Uterus (tissue), 4 donors: ENCODE results near the gene FBXO48. TPM values are rescaled to one million over a fixed set of nuclear protein-coding genes. Genes with fewer than 3 reads are reported as not detected.

Source experiments
- DNase-seq, 2 donors: peaks; one replicate each; pipeline ENCODE4 v3.0.0-alpha.2; 2019 to 2020
- H3K27ac ChIP-seq, 2 donors: fragments of 200-600 bp; sonication (generic); 1 replicate in 1 of 2; 2 replicates in 1 of 2; pipeline ENCODE4 v1.5.1; 2016 to 2018
- H3K27me3 ChIP-seq, 2 donors: fragments of 200-600 bp; sonication (generic); one replicate each; pipeline ENCODE4 v1.5.1; 2018 to 2019; ENCODE audit warnings: control low read depth in 1 of 2
- H3K36me3 ChIP-seq, 2 donors: fragments of 200-600 bp; sonication (generic); one replicate each; pipeline ENCODE4 v1.5.1; 2019; ENCODE audit warnings: control low read depth in 1 of 2
- H3K4me1 ChIP-seq, 2 donors: fragments of 200-600 bp; sonication (generic); one replicate each; pipeline ENCODE4 v1.5.1; 2018 to 2019; ENCODE audit warnings: control low read depth in 1 of 2
- H3K4me3 ChIP-seq, 2 donors: fragments of 200-600 bp; sonication (generic); 1 replicate in 1 of 2; 2 replicates in 1 of 2; pipeline ENCODE4 v1.5.1; 2018 to 2019; ENCODE audit warnings: mild to moderate bottlenecking in 1 of 2
- H3K9me3 ChIP-seq, 2 donors: fragments of 200-600 bp; sonication (generic); one replicate each; pipeline ENCODE4 v1.5.1; 2019; ENCODE audit warnings: control low read depth in 1 of 2
- CTCF ChIP-seq, 4 experiments: fragments of 200-600 bp in 2 of 4; fragments of 450-650 bp in 2 of 4; sonication (generic) in 2 of 4; IDR thresholded peaks; one replicate each; pipeline ENCODE4 v1.5.1; 2016 to 2019; ENCODE audit warnings: antibody characterized with exemption in 4 of 4, mild to moderate bottlenecking in 2 of 4, moderate library complexity in 1 of 4
- POLR2A ChIP-seq, 2 donors: fragments of 450-650 bp; IDR thresholded peaks; one replicate each; pipeline ENCODE4 v1.6.1; 2016; ENCODE audit warnings: antibody characterized with exemption in 2 of 2, mild to moderate bottlenecking in 1 of 2, moderate library complexity in 1 of 2
- intact Hi-C: fragments of 100-400 bp; cut with DNase I; formaldehyde crosslinking; loops from one replicate; pipeline ENCODE4 v1.15.1; 2023; ENCODE audit warnings: low total_unique reads
- total RNA-seq, 4 donors: library from RNA; depleted of rRNA in 3 of 4; stranded (reverse); fragments of >200 nt in 3 of 4; gene quantifications; one replicate each; pipeline versions ENCODE4 v1.1.0 to v1.2.4, GENCODE V29; 2014 to 2023
- donor health status: DM: yes; HTN: yes; CAD: no.

Gene FBXO48
- total RNA-seq, 4 donors from 2014 or later, result 0.55 to 6.8 (median 1.5) TPM; not detected in 1

DNA sequence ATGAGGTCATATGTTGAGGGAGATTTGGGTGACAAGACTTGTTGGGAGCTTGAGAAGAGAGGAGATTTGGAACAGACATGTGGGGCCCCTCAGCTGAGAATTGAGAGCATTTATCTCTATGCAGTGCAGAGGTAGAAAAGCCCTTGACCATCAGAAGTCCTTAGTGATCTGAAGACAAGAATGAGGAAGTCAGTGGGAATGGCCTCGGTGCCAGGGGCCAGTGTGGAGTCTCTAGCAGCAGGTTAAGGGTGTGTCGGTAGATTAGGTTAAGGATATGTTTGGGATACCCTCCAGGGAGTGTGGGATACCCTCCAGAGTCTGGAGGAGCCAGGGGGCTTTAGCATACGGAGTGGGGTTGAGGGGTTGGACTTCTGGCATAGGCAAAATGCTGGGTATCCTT is 41.6 kb downstream of the FBXO48 start:
- intact Hi-C loops, result no loop called here
- TF ChIP-seq CTCF (IDR thresholded peaks at IDR 0.05) (no peak), POLR2A (IDR thresholded peaks at IDR 0.05) (no peak)
- H3K27ac ChIP-seq, result no peak overlapping the region
- H3K36me3 ChIP-seq, result no peaks in the 10 kb centered on the region
- no peaks in the 10 kb centered on the region for H3K9me3 ChIP-seq
- no peaks in the 10 kb centered on the region for H3K27me3 ChIP-seq
- no peaks in the 10 kb centered on the region for H3K4me1 ChIP-seq
- no peak for DNase-seq
- H3K4me3 ChIP-seq, result no peak overlapping the region

DNA sequence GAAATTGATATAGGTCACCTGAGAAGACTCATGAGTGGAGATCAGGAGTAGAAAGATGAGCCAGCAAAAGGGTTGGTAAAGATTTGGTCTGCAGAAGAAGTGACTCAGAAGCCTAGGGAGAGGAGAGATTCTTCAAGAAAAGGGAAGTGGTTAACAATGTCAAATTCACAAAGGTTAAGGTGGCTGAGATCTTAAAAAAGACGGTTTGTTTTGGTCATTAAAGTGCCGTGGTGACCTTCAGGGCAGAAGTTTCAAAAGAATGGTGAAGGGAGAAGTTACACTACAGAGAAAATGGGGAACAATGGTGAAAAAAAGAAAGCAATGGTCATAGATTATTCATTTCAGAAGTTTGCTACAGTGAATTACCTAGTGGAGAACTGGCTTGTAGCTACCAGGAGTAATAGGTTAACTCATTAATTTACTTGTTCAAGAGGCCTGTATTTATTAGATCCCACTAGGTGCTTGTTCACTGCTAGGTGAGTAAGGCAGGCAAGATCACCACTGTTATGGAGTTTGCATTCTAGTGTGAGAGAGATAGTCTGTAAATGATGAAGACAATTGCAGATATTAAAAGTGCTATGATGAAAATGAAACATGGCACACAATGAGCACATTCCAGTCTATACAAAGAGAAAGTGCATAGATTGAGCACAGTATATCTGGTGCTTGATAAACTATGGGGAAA is 43.0 kb downstream of the FBXO48 start:
- H3K27me3 ChIP-seq, result no peaks in the 10 kb centered on the region
- no peaks in the 10 kb centered on the region for H3K9me3 ChIP-seq
- TF ChIP-seq POLR2A (IDR thresholded peaks at IDR 0.05), result no peak
- TF ChIP-seq CTCF (IDR thresholded peaks at IDR 0.05), result no peak
- H3K4me1 ChIP-seq, result no peaks in the 10 kb centered on the region
- intact Hi-C loops, result no loop called here
- H3K27ac ChIP-seq, result no peak overlapping the region
- no peak overlapping the region for H3K4me3 ChIP-seq
- DNase-seq, result no peak
- H3K36me3 ChIP-seq, result no peaks in the 10 kb centered on the region

GRCh38 chr2:68420254-68420910 is 46.7 kb downstream of the FBXO48 start:
- intact Hi-C loops, result no loop called here
- no peaks in the 10 kb centered on the region for H3K36me3 ChIP-seq
- H3K9me3 ChIP-seq, result no peaks in the 10 kb centered on the region
- H3K27ac ChIP-seq, result no peak overlapping the region
- no peak for DNase-seq
- H3K4me1 ChIP-seq, result no peaks in the 10 kb centered on the region
- TF ChIP-seq CTCF (IDR thresholded peaks at IDR 0.05) (no peak), POLR2A (IDR thresholded peaks at IDR 0.05) (no peak)
- H3K27me3 ChIP-seq, result no peaks in the 10 kb centered on the region
- no peak overlapping the region for H3K4me3 ChIP-seq

GRCh38 chr2:68418855-68419254 is 48.2 kb downstream of the FBXO48 start:
- no peaks in the 10 kb centered on the region for H3K4me1 ChIP-seq
- H3K9me3 ChIP-seq, result no peaks in the 10 kb centered on the region
- no peaks in the 10 kb centered on the region for H3K36me3 ChIP-seq
- no peaks in the 10 kb centered on the region for H3K27me3 ChIP-seq
- intact Hi-C loops, result no loop called here
- no peak for DNase-seq
- no peak overlapping the region for H3K27ac ChIP-seq
- no peak overlapping the region for H3K4me3 ChIP-seq
- TF ChIP-seq POLR2A (IDR thresholded peaks at IDR 0.05) (no peak), CTCF (IDR thresholded peaks at IDR 0.05) (no peak)

GRCh38 chr2:68418419-68418818 is 48.7 kb downstream of the FBXO48 start:
- Histone ChIP-seq H3K36me3 (no peaks in the 10 kb centered on the region), H3K4me1 (no peaks in the 10 kb centered on the region), H3K9me3 (no peaks in the 10 kb centered on the region), H3K4me3 (no peak overlapping the region), H3K27ac (no peak overlapping the region), H3K27me3 (no peaks in the 10 kb centered on the region)
- TF ChIP-seq CTCF (IDR thresholded peaks at IDR 0.05) (no peak), POLR2A (IDR thresholded peaks at IDR 0.05) (no peak)
- DNase-seq, result no peak
- intact Hi-C loops, result no loop called here
